Activated T-cell treated with anti-CD3 and anti-CD28 coated beads for 4 hours (primary cell): Measurements from ENCODE around the gene ZNF385C.

Source experiments
- DNase-seq: peaks from one replicate; pipeline ENCODE4 v3.0.0-alpha.2; 2020

Gene ZNF385C

DNA sequence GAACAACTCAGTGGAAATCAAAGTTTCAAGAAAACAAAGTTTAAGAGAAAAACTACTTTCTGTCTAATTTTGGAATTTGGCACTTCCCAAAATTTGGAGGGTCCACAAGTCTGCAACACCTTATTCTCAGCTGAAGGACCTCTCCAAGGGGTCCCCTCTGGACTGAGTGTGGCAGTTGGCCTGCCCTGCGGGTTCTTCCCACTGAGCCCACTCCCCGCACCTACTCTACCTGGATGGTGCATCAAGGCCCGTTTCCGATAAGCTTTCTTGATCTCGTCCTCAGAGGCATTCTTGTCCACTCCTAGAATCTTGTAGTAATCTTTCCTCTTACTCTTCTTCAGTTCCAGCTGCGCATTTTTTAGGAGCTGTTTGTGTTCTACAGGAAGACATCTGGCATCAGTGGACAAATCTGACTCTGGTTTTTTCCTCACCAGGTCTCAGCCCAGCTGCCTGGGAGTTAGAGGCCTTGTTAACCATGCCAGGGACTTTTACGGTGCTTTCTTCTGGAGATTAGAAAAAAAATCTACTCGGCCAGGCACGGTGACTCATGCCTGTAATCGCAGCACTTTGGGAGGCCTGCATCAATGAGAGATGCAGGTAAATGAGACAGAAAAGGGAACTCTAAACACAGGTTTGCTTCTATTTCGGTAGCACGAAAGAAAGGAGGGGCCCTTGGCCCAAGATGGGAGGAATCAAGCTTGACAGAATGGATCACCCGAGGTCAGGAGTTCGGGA lies 116.1 kb downstream of the ZNF385C start:
- no peak for DNase-seq

- DNase-seq, result no peak
These were observed 120.3 kb downstream of the ZNF385C start for GRCh38 chr17:41977991-41978390.

DNA sequence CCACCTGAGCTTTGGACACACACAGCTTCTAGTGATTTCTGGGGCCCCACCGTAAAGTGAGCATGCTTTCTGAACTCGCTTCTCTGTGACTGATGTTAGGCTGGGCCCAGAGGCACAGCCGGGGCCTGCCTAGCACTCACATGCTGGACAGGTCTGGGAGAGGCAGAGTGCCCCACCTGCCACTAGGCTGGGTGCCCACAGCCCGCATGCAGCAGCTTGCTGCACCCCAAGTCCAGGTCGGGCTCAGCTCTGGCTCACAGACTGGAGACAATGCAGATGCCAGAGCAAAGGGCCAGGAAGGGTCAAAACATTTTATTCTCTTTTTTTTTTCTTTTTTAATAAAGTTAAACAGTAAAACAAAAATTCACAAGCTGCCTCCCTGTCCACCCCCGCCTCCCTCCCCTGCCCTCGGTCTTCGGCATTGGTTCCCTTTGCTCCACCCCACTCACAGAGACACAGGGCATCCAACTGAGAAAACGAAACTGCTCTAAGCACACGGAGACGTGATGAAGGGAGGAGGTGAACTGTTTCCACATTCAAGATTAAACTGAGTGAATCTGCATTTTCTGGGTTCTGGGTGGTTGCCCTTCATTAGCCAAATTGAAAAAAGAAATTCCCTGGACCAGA lies 122.0 kb downstream of the ZNF385C start:
- DNase-seq, result no peak
